Skin epidermis (tissue), 12 donors: ENCODE results near the gene UGT1A6.
A peak's percentile ranks its signal among the peaks of the same experiment; 100 is the strongest.
"Not testable (repeated sequence)": the region's sequence is repeated elsewhere in the genome, so short reads cannot be mapped to it uniquely, and the experiment has no call there.

ENCODE experiments used
- H3K27ac ChIP-seq, 21 experiments: fragments of 200-600 bp; sonication (generic) in 11 of 21; one replicate each; pipeline ENCODE4 v1.5.0; 2020; ENCODE audit warnings: mild to moderate bottlenecking in 3 of 21, inconsistent platforms in 2 of 21, moderate library complexity in 2 of 21
- H3K4me3 ChIP-seq, 7 experiments: fragments of 200-600 bp; sonication (generic) in 2 of 7; one replicate each; pipeline ENCODE4 v1.5.0; 2020; ENCODE audit warnings: inconsistent platforms in 2 of 7, mild to moderate bottlenecking in 2 of 7, moderate library complexity in 1 of 7

The UGT1A6 gene

DNA sequence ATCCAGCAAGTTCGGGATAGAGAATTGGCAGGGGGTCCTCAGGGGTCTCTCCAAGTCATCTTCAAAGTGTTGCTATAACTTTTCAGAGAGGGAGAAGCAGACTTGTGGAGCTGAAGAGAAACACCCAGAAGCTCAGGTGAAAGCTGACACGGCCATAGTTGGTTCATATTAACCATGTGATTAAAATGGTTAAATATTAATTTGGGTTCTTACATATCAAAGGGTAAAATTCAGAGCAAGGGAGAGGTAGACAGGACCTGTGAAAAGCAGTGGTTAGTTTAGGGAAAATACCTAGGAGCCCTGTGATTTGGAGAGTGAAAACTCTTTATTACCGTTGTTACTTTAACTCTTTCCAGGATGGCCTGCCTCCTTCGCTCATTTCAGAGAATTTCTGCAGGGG is at the start of gene UGT1A6:
Gene UGT1A6, plus strand, starts transcription at position 243 of the 400 bp plus-strand sequence. Its CDS starts 115 bp downstream, at position 358.
- Histone ChIP-seq H3K4me3 (peak within 1 kb of the TSS in 4 of 7 experiments; percentile 6 to 34 (median 17)), H3K27ac (peak within 1 kb of the TSS in 14 of 21 experiments; percentile 8 to 81 (median 56))

DNA sequence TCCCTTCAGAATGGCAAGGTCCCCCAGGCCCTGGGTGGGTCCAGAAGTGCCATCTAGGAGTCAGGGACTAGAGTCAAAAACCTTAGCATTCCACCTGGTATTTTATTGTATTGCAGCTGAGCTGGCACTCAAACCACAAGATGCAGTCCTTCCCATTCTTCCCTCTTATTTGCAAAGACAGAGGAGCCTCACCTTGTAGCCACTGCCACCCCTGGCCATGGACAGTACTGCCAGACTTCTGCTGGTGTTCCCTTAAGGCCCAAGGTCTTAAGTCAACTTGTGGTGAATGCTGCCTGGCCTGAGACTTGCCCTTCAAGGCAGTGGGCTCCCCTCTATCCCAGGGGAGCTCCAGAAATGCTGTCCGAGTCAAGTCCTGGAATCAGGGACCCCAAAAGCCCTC is 49.6 kb upstream of the UGT1A6 start:
- H3K4me3 ChIP-seq, result no peak overlapping the region

DNA sequence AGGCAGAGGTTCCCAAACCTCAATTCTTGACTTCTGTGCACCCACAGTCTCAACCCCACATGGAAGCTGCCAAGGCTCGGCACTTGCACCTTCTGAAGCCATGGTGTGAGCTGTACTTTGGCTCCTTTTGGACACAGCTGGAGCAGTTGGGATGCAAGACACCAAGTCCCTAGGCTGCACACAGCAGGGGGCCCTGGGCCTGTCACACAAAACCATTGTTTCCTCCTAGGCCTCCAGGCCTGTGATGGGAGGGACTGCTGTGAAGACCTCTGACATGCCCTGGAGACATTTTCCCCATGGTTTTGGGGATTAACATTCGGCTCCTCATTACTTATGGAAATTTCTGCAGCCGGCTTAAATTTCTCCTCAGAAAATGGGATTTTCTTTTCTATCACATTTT is 46.7 kb upstream of the UGT1A6 start:
- not testable (repeated sequence) for H3K27ac ChIP-seq

More for the DNA sequence above, 49.6 kb upstream of the UGT1A6 start:
- H3K27ac ChIP-seq, result no peak overlapping the region

DNA sequence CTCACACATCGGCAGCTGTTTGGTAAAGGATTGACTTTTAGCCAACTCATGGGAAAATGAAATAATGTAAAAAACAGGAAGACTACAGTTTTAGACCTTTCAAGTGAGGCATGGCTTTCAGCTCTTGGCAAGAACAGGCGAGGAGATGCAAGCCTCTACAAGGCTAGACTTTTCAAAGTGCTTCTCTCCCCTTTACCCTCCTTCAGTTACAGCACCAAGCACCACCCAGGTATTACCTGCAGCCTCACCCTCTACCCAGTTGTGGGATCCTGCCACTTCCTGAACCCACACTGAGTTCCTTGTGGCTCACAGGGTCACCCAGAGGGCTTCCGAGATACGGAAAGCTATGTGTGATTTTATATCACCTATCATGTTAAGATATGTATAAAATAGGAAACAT is 41.7 kb upstream of the UGT1A6 start:
- Histone ChIP-seq H3K27ac (no peak overlapping the region), H3K4me3 (no peak overlapping the region)

More for the DNA sequence above, 46.7 kb upstream of the UGT1A6 start:
- H3K4me3 ChIP-seq, result not testable (repeated sequence)

DNA sequence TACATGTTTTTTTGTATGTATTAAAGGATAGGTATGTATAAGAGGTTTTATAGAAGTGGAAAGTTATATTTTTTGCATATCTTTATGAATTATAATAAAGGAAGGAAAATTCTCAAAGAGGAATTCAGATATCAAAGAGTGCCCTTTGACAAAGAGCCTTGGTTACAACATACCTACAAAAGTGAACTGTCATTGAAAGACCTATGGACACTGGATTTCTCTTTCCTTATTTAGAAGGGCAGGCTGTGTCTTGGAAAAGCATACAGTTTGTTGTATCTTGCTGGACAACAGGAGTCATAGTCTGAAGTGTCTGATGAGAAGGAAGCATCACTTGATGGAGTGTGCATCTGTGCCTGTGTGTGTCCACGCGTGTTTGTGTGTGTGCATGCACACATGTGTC is 41.3 kb upstream of the UGT1A6 start:
- H3K27ac ChIP-seq, result no peak overlapping the region
- no peak overlapping the region for H3K4me3 ChIP-seq

DNA sequence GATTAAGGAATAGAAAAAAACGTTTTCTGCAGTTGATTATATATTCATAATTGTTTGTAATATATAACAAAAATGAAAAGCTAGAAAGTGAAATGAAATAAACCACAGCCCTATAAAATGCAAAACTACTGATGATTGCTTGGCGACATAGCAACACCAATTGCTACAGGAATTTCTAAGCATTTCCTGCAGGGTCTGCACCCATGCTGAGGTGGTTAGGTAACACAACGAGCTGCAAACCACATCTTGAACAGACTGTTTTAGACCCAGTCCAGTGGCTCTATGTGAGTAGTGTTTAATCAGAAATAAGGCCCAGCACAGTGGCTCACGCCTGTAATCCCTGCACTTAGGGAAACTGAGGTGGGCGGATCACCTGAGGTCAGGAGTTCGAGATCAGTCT is 38.2 kb upstream of the UGT1A6 start:
- Histone ChIP-seq H3K27ac (no peak overlapping the region), H3K4me3 (no peak overlapping the region)

DNA sequence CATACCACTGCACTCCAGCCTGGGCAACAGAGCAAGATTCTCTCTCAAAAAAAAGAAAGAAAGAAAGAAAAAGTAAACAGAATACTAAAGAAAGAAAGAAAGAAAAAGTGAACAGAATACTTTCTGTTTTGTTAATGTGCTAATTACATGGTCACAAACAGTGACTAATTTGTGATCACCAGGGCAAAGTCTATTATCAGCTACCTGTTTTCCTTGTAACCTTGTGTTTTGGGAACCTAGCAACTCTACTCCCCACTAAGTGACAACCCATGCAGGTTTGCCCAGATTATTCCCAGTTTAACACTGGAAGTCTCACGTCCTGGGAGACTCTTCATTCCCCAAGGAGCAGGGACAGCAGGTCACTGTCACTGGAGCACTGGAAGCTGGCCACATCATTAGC is 37.6 kb upstream of the UGT1A6 start:
- no peak overlapping the region for H3K27ac ChIP-seq

DNA sequence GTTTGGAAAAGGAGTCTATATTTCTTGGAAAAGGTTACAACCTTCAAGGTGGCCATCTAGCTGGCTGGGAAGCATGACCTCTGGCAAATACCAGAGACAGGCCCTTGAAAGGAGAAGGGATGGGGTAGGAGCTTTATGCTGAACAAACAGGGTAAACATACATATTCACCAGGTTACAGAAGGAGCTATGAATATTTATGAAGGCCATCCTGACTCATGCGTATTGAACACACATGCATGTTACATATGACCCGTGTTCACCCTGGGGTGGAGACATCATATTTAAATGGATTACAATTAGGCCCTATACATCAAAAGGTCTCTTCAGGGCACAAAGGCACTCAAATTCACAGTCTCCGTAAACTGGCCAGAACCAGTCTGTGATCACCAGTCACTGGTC is 36.7 kb upstream of the UGT1A6 start:
- H3K27ac ChIP-seq, H3K4me3 ChIP-seq: not testable (repeated sequence)

More for the DNA sequence above, 37.6 kb upstream of the UGT1A6 start:
- H3K4me3 ChIP-seq, result no peak overlapping the region

DNA sequence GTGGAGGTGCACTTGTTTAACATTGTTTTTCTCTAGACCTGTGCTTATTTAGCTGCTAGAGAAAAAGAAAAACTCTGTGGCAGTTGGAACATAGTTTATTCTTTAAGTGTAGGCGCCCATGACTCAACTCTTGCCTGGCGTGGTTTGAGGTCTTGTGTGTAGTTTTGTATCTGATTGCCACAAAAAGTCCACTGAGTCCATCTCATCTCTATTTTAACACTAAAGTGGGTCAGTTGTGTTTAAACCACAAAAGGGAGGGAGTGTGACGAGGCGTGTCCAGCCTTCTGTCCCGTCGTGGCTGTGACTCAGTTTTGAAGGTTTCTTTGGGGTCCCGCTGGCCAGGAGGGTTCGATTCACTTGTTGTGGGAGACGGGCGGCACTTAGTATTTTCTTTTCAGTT is 36.2 kb upstream of the UGT1A6 start:
- no peak overlapping the region for H3K4me3 ChIP-seq
- no peak overlapping the region for H3K27ac ChIP-seq

DNA sequence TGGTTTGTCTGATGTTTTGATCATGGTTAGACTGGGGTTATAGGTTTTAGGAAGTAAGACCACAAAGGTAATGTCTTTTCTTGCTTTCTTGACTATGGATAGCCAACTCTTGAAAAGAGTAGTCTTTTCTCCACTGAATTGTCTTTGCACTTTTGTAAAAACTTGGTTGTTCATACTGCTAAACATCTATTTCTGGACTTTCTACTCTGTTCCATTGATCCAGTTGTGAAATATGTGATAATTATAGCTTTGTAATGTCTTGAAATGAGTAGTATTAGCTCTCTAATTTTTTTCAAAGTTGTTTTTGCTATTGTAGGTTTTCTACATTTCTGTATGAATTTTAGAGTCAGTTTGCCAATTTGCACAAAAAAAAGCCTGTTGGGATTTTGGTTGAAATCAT is 34.1 kb upstream of the UGT1A6 start:
- no peak overlapping the region for H3K4me3 ChIP-seq
- H3K27ac ChIP-seq, result no peak overlapping the region

DNA sequence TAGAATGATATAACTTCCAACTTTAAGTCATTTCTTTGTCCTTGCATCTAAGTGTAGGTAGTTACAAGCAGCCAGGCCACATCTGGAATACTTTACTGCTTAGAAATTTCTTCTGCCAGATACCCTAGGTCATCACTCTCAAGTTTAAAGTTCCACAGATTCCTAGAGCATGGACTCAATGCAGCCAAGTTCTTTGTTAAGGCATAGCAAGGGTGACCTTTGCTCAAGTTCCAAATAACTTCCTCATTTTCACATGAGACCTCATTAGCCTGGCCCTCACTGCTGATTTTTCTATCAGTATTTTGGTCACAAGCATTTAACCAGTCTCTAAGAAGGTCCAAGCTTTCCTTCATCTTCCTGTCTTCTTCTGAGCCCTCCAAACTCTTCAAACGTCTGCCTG is 28.8 kb upstream of the UGT1A6 start:
- no peak overlapping the region for H3K4me3 ChIP-seq

DNA sequence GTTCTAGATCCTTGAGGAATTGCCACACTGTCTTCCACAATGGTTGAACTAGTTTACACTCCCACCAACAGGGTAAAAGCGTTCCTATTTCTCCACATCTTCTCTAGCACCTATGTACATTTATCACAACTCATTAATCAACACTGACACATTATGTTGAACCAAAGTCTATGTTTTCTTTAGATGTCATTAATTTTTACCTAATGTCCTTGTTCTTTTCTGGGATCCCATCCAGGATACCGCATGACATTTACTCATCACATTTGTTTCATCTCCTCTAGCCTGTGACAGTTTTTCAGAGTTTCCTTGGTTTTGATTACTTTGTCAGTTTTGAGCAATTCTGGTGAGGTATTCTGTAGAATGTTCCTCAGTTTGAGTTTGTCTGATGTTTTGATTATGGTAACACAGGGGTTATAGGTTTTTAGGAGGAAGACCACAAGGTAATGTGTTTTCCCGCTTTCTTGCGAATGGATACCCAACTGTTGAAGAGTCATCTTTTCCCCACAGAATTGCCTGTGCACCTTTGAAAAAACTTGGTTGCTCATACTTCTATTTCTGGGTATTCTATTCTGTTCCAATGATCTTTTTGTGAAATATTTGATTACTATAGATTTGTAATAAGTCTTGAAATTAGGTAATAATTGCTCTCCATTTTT is 24.0 kb upstream of the UGT1A6 start:
- H3K4me3 ChIP-seq, result no peak overlapping the region
- H3K27ac ChIP-seq, result no peak overlapping the region

More for the DNA sequence above, 28.8 kb upstream of the UGT1A6 start:
- no peak overlapping the region for H3K27ac ChIP-seq

DNA sequence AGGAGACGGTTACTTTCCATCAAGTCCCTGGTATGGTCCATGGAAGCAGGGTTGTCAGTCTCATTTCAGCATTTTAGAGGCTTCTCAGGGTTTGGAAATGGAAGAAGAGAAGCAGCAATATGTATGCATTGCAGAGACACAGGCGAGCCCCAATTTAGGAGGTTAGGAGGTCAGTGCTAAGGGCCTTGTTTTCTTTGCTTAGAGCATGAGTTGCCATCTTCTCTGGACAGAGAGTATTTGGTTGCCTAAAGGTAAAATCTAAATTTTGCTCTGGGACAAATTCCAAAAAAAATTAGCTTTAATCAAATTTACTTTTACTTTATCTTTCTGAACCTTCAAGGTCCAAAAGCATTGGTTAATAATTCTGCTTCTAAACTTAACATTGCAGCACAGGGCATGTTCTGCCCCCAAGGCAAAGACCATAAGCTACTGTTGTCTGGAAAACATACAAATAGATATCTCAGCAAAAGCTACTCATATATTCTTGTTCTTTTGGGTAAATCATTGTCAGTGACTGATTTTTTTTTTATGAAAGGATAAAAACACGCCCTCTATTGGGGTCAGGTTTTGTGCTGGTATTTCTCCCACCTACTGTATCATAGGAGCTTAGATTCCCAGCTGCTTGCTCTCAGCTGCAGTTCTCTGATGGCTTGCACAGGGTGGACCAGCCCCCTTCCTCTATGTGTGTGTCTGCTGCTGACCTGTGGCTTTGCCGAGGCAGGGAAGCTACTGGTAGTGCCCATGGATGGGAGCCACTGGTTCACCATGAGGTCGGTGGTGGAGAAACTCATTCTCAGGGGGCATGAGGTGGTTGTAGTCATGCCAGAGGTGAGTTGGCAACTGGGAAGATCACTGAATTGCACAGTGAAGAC is 21.2 kb upstream of the UGT1A6 start, which contains the start of gene UGT1A9:
Gene UGT1A9, plus strand, starts transcription at position 609 of the 872 bp plus-strand sequence. Its CDS starts 37 bp downstream, at position 646.
- no peak within 1 kb of the TSS for H3K27ac ChIP-seq
- H3K4me3 ChIP-seq, result no peak within 1 kb of the TSS

DNA sequence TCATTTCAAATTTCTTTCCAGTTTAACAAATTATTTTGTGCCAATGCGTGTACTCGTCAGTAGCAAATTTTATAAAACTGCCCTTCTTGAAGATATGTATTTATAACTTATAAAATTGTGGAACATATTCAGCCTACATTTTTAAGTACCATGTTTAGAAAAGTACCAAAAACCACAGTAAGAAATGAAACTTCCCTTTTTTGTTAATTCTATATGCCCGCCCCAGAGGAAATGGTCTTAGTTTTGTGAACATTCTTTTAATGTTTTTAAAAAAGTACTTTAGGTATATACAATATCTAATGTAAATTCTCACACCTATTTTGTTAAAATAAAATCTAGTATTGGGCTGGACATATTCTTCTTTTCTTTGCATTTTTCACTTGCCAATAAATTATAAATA is 19.8 kb upstream of the UGT1A6 start:
- no peak overlapping the region for H3K4me3 ChIP-seq
- no peak overlapping the region for H3K27ac ChIP-seq

DNA sequence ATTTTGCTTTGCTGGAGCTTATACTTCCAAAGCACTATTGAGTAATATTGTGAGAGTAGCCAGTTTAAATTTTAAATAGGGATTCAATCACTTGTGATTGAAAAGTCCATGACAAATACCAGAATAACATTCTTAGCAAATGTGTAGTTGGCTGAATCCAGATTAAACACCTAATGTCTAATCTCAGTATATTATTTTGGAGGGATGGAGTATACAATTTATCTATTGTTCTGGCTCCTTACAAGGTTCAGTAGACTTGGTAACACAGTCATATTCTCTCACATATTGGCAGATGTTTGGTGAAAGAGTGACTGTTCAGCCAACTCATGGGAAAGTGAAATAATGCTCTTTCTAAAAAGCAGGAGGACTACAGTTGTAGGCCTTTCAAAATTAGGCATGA is 18.8 kb upstream of the UGT1A6 start:
- no peak overlapping the region for H3K27ac ChIP-seq
- no peak overlapping the region for H3K4me3 ChIP-seq

DNA sequence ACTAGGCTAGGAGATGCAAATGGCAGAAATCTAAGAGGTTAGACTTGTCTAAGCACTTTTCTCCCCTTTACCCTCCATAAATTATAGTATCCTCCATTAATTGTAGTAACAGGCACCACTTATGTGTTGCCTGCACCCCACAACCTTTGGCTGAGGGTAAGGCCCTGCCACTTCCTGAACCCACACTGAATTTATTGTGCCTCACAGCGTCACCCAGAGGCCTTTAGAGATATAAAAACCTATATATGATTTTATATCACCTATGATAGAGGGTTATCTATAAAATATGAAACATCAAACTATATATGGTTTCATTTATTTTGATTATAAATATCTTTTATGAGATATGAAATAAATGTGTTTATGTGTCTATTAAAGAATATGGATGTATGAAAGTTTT is 18.4 kb upstream of the UGT1A6 start:
- Histone ChIP-seq H3K27ac (no peak overlapping the region), H3K4me3 (no peak overlapping the region)

DNA sequence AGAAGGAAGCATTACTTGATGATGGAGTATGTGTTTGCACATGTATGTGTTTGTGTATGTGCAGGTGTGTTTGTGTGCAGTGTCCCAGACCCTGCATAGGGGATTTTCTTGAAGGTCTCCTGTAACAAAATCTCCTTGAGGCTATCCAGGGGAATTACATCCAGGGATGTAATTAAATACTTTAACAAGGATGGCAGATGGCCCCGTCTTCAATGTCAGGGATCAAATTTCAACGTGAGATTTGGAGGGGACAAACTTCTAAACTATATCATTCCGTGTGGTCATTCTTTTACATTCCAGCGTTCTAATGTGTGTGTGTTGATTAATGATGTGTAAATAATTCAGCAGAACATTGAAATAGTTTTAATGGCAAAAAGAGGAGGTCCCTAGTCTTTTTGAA is 17.7 kb upstream of the UGT1A6 start:
- H3K4me3 ChIP-seq, result no peak overlapping the region
- no peak overlapping the region for H3K27ac ChIP-seq

DNA sequence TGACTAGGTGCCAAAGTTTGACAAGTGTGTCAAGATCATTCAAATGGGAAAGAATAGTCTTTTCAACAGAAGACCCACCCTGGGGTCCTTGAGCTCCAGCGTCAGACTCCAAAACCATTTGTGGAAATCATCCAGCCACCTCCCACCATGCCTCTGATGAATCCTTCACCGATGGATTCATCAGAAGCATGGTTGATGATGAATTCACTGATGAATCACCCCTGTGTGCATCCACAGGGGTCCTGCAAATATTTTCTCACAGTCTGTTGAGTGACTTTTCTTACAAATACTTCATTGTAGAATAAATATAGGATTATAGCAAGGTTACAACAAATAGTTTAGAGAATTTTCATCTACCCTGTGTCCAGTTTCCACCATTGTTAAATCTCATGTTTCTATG is 16.6 kb upstream of the UGT1A6 start:
- Histone ChIP-seq H3K4me3 (no peak overlapping the region), H3K27ac (no peak overlapping the region)

DNA sequence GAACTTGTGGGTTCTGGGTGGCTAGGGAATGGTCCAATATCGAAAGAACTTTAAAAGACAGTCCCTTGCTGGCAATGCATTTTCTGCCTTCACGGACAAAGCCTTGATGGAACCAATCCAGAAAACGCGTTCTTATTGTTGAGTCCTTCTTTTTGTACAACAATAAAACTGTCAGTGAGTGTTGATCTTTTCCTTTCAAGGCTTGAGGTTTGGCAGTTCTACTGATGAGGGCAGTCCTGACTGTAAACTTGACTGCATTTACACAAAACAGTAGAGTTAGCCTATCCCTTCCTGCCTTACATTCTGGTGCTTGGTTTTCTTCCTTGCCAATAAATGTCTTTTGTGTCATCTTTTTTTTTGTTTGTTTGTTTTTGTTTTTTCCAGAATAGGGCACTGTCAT is 13.5 kb upstream of the UGT1A6 start:
- Histone ChIP-seq H3K27ac (no peak overlapping the region), H3K4me3 (no peak overlapping the region)

DNA sequence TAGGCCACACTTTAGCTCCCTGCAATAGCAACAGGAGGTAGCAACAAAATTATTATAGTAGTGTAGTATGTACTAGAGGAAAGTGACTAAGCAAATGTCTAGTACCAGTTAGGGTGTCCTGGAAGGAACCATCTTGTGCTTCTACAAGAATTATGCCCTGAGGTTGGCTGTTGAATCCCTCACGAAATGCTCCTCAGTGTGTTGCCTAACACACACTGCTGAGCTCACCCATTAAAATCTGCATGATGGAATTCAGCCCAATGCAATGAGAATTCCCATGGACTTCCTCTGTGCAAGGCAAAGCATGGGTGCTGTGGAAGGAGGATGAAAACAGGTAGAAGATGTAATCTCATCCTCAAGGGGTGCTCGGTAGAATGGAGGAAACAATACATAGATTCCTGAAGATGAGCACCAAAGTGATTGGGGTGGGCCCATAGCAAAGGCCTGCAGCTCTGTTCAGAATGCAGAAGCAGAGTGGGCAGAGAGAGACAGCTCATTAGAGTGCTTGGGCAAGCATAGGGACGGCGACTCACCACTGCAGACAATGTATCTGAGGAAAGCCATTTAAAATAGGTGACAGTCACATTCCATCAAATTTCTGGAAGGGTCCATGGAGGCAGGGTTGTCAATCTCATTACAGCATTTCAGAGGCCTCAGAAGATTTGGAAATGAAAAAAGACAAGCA is 12.2 kb upstream of the UGT1A6 start:
- Histone ChIP-seq H3K27ac (no peak overlapping the region), H3K4me3 (no peak overlapping the region)
